SK-N-SH treated with all-trans-retinoic acid at 6 μM for 48 hours (cell line): ENCODE measurements around the gene RASAL2.

ENCODE experiments used
- ATAC-seq: fragments of 200-7000 bp; cut with Tn5 transposase; 3 replicates; pipeline ENCODE4 v1.9.1; 2020; ENCODE audit warnings: mild to moderate bottlenecking, moderate library complexity
- ARNTL ChIP-seq: fragments of 450-650 bp; formaldehyde crosslinking; IDR thresholded peaks from 2 replicates; pipeline ENCODE4 v1.5.0; 2020; ENCODE audit warnings: low read depth, mild to moderate bottlenecking, moderate library complexity, borderline replicate concordance
- BACH2 ChIP-seq: fragments of 250-450 bp; sonication (Bioruptor Pico); IDR thresholded peaks from 2 replicates; pipeline ENCODE4 v1.9.0; 2021; ENCODE audit warnings: mild to moderate bottlenecking, borderline replicate concordance
- CREB5 ChIP-seq: fragments of 250-450 bp; sonication (Bioruptor Pico); IDR thresholded peaks from 2 replicates; pipeline ENCODE4 v1.5.1; 2020; ENCODE audit warnings: low read depth, mild to moderate bottlenecking, moderate library complexity
- CSDC2 ChIP-seq: fragments of 250-450 bp; sonication (Bioruptor Pico); IDR thresholded peaks from 2 replicates; pipeline ENCODE4 v1.5.0; 2020; ENCODE audit warnings: mild to moderate bottlenecking, moderate library complexity
- CSRNP3 ChIP-seq: fragments of 250-450 bp; sonication (Bioruptor Pico); IDR thresholded peaks from 2 replicates; pipeline ENCODE4 v1.5.1; 2021; ENCODE audit warnings: mild to moderate bottlenecking, moderate library complexity
- ESRRG ChIP-seq: fragments of 250-450 bp; sonication (Bioruptor Pico); IDR thresholded peaks from 2 replicates; pipeline ENCODE4 v1.6.1; 2021; ENCODE audit warnings: mild to moderate bottlenecking
- GLIS3 ChIP-seq: fragments of 250-450 bp; sonication (Bioruptor Pico); IDR thresholded peaks from 2 replicates; pipeline ENCODE4 v1.5.0; 2020; ENCODE audit warnings: mild to moderate bottlenecking, moderate library complexity
- ISL1 ChIP-seq: fragments of 250-450 bp; sonication (Bioruptor Pico); IDR thresholded peaks from 2 replicates; pipeline ENCODE4 v2.1.2; 2022; ENCODE audit warnings: mild to moderate bottlenecking, moderate library complexity
- OSR1 ChIP-seq: fragments of 250-450 bp; sonication (Bioruptor Pico); IDR thresholded peaks from 2 replicates; pipeline ENCODE4 v1.8.0; 2022; ENCODE audit warnings: moderate library complexity, mild to moderate bottlenecking, inconsistent platforms
- PPARA ChIP-seq: fragments of 250-450 bp; sonication (Bioruptor Pico); IDR thresholded peaks from 2 replicates; pipeline ENCODE4 v1.5.0; 2020; ENCODE audit warnings: mild to moderate bottlenecking, borderline replicate concordance
- RARB ChIP-seq: fragments of 250-450 bp; sonication (Bioruptor Pico); IDR thresholded peaks from 2 replicates; pipeline ENCODE4 v1.8.0; 2021; ENCODE audit warnings: mild to moderate bottlenecking, moderate library complexity
- SNAI2 ChIP-seq: fragments of 250-450 bp; sonication (Bioruptor Pico); IDR thresholded peaks from 2 replicates; pipeline ENCODE4 v1.5.0; 2020; ENCODE audit warnings: mild to moderate bottlenecking, moderate library complexity
- TCF4 ChIP-seq: fragments of 250-450 bp; sonication (Bioruptor Pico); IDR thresholded peaks from 2 replicates; pipeline ENCODE4 v1.8.0; 2021; ENCODE audit warnings: mild to moderate bottlenecking, moderate library complexity, borderline replicate concordance
- TOX ChIP-seq: fragments of 250-450 bp; sonication (Bioruptor Pico); IDR thresholded peaks from 2 replicates; pipeline ENCODE4 v1.8.0; 2021; ENCODE audit warnings: mild to moderate bottlenecking, moderate library complexity, borderline replicate concordance
- ZC3H10 ChIP-seq: fragments of 250-450 bp; sonication (Bioruptor Pico); IDR thresholded peaks from 2 replicates; pipeline ENCODE4 v1.5.1; 2021; ENCODE audit warnings: mild to moderate bottlenecking, moderate library complexity
- ZFP3 ChIP-seq: fragments of 250-450 bp; sonication (Bioruptor Pico); IDR thresholded peaks from 2 replicates; pipeline ENCODE4 v1.5.0; 2020; ENCODE audit warnings: mild to moderate bottlenecking, moderate library complexity
- ZFP30 ChIP-seq: fragments of 450-650 bp; formaldehyde crosslinking; IDR thresholded peaks from 2 replicates; pipeline ENCODE4 v1.5.0; 2022; ENCODE audit warnings: mild to moderate bottlenecking, moderate library complexity
- ZNF565 ChIP-seq: fragments of 450-650 bp; formaldehyde crosslinking; conservative IDR thresholded peaks from 2 replicates; pipeline ENCODE4 v1.5.0; 2020; ENCODE audit warnings: low read depth, mild to moderate bottlenecking, moderate library complexity
- ZNF8 ChIP-seq: fragments of 450-650 bp; formaldehyde crosslinking; IDR thresholded peaks from 2 replicates; pipeline ENCODE4 v1.5.0; 2020; ENCODE audit warnings: mild to moderate bottlenecking, moderate library complexity

RASAL2 gene

DNA sequence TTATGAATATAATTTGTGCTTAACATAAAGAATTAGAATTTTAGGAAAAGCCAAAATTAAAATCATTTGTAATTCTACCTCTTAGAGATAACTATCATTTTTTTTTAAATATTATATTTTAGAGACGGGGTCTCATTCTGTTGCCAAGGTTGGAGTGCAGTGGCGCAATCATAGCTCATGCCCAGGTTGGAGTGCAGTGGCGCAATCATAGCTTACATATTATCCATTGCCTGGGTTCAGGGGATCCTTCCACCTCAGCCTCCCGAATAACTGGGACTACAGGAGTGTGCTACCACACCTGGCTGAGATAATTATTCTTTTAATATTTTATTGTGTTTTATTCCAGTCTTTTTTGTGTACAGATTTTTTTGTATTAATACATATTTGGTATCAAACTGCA, 8.3 kb downstream of the RASAL2 start:
- TF ChIP-seq CREB5 (no peak), ZC3H10 (CRISPR knock-in tag) (no peak), CSDC2 (CRISPR knock-in tag) (no peak), BACH2 (CRISPR knock-in tag) (no peak), GLIS3 (CRISPR knock-in tag) (no peak), PPARA (no peak), SNAI2 (CRISPR knock-in tag) (no peak)
- no peak for ATAC-seq

GRCh38 chr1:178107823-178108222, 13.9 kb downstream of the RASAL2 start:
- TF ChIP-seq ISL1 (CRISPR knock-in tag) (no peak), SNAI2 (CRISPR knock-in tag) (no peak), PPARA (no peak), ZNF565 (CRISPR knock-in tag) (no peak), ESRRG (CRISPR knock-in tag) (no peak), ARNTL (no peak), ZC3H10 (CRISPR knock-in tag) (no peak)
- no peak for ATAC-seq

GRCh38 chr1:178109348-178110143, 15.6 kb downstream of the RASAL2 start:
- ATAC-seq: peak; percentile 84
- no peak for TF ChIP-seq TOX (CRISPR knock-in tag)
- no peak for TF ChIP-seq ZNF8
- no peak for TF ChIP-seq BACH2 (CRISPR knock-in tag)
- no peak for TF ChIP-seq ZFP3
- TF ChIP-seq GLIS3 (CRISPR knock-in tag): no peak
- TF ChIP-seq OSR1 (CRISPR knock-in tag): no peak
- TF ChIP-seq RARB (CRISPR knock-in tag): no peak
- TF ChIP-seq ZC3H10 (CRISPR knock-in tag): no peak

DNA sequence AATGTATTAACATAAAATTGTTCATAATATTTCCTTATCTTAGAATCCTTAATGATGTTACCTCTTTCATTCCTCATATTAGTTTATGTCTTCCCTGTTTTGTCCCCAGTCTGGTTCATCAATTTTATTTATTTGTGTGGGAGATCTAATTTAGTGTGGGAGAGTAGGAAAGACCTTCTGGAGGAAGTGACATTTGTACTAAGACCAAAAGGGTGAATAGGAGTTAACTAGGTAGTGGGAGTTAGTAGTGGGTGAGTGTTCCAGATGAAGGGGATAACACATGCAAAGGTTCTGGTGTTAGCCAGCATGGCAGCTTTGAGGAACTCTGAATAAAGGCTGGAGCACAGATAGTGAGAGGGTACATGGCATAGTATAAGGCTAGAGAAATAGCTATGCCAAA, 21.4 kb downstream of the RASAL2 start:
- TF ChIP-seq ZNF8: no peak
- TF ChIP-seq ESRRG (CRISPR knock-in tag): no peak
- no peak for TF ChIP-seq TCF4
- no peak for TF ChIP-seq ZFP30 (CRISPR knock-in tag)
- no peak for TF ChIP-seq BACH2 (CRISPR knock-in tag)
- no peak for TF ChIP-seq GLIS3 (CRISPR knock-in tag)
- TF ChIP-seq CREB5: no peak
- no peak for TF ChIP-seq SNAI2 (CRISPR knock-in tag)
- TF ChIP-seq CSRNP3: no peak
- ATAC-seq: no peak

DNA sequence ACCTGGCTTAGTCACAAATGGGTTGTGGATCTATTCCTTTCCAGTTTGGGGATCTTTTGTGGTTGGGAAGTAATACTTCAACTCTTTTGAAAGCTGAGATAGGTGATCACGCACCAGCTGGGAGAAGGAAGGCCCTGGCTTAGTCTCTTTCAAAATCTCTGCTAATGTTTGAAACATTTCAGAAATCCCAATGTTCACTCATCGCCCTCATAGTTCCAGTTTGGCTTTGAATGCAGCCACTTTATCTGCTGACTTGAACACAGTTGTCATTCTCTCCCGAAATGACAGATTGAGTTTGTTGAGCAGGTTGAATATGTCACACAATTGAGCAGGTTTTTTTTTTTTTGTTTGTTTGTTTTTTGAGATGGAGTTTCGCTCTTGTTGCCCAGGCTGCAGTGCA, 24.6 kb downstream of the RASAL2 start:
- no peak for TF ChIP-seq CREB5
- TF ChIP-seq ESRRG (CRISPR knock-in tag): no peak
- TF ChIP-seq ZFP3: no peak
- no peak for TF ChIP-seq PPARA
- TF ChIP-seq TCF4: no peak
- no peak for TF ChIP-seq ZNF565 (CRISPR knock-in tag)
- TF ChIP-seq RARB (CRISPR knock-in tag): no peak
- TF ChIP-seq ZNF8: no peak
- no peak for TF ChIP-seq TOX (CRISPR knock-in tag)
- no peak for TF ChIP-seq OSR1 (CRISPR knock-in tag)
- TF ChIP-seq GLIS3 (CRISPR knock-in tag): no peak
- TF ChIP-seq CSDC2 (CRISPR knock-in tag): no peak
- no peak for TF ChIP-seq BACH2 (CRISPR knock-in tag)
- TF ChIP-seq, all 23 proteins: peak for 0
- ATAC-seq: no peak
